Superior temporal gyrus (tissue), 1 donor: Measurements from ENCODE around the gene LDAH.

Experiments
- DNase-seq: peaks from one replicate; pipeline ENCODE4 v3.0.0-alpha.2; 2016; ENCODE audit errors: extremely low spot score

LDAH gene

DNA sequence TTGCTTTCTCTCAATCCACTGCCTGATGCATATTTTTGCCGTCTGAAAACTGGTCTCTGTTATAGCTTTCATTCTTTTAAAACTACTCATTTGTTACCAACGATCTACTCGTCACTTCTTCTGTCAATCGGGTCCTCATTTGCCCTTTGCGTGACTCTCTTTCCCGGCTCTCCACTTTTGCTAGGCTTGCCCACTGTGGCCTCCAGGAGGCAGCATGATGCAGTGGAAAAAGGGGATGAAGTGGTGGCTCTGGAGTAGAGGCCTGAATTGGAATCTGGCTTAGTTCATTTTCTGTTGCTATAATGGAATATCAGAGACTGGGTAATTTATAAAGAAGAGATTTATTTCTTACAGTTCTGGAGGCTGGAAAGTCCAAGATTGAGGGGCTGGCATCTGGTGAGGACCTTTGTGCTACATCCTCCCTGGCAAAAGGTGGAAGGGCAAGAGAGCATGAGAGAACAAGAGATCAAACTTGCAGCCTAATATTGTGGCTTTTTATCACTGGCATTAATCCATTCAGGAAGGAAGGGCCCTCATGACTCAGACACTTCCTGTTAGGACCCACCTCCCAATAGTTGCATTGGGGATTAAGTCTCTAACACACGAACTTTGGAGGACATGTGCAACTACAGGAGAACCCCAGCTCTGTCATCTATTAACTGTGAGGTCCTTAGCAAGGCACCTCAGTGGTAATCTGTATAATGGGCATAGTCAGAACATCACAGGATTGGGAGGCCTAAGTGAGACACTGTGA lies 140.6 kb downstream of the LDAH start:
- DNase-seq: no peak

DNA sequence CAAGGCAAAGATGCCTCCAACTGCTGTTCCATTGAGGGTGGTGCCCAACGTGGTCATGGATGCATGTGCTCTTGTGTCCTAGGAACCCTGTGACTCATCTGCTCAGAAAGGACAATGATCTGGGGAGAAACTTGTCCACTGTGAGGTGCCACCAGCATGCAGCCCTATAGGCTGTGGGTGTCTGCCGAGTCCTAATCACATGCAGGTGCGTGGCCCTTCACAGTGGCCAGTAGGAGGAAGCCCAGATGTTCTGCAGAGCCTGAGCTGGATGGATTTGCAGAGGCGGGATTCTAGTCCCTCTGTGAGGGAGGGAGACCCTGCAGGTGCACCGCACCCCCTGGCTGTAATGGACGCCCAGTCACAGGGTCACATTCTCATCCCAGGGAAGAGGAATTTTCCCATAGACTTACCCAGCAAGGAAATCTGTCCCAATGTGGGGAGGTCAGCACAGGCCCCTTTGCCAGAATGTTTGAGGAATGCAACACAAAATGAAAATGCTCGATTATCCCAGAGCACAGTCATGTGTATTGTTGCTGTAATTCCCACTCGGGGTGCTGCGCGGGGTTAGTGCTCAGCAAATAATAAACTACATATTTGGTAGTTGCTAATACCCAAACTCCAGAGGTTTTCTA lies 142.0 kb downstream of the LDAH start:
- no peak for DNase-seq

DNA sequence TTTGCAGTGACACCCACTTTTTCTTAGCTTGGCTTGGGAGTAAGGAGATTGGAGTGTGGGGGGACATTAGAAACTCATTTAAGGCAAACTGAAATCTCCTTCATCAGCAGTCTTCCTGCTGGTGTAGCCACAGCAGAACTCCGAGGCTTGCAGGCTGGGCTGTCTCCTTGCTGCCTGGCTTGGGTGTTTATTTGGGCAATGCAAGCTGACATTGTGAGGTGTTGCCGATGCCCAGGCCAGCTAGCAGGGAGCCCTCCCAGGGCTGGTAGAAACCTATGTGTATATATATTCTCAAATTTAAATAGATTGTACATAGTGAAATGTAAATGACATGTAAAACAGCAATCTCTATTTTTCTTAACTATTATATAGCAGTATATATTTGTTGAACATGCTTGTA lies 144.1 kb downstream of the LDAH start:
- DNase-seq: no peak

DNA sequence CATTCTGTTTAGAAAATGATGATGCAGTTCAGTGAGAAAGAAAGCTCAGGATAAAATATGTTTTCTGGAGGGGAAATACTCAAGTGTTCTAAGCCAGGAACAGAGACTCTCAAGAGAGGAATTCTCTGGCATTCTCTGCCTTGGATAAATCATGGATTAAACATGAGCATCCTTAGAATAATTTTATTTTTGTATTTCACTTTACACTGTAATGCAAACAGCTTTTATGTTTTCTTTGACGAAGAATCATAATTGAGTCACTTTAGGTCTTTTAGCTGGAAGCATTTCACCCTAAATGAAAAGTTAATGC lies 144.9 kb downstream of the LDAH start:
- DNase-seq: no peak

DNA sequence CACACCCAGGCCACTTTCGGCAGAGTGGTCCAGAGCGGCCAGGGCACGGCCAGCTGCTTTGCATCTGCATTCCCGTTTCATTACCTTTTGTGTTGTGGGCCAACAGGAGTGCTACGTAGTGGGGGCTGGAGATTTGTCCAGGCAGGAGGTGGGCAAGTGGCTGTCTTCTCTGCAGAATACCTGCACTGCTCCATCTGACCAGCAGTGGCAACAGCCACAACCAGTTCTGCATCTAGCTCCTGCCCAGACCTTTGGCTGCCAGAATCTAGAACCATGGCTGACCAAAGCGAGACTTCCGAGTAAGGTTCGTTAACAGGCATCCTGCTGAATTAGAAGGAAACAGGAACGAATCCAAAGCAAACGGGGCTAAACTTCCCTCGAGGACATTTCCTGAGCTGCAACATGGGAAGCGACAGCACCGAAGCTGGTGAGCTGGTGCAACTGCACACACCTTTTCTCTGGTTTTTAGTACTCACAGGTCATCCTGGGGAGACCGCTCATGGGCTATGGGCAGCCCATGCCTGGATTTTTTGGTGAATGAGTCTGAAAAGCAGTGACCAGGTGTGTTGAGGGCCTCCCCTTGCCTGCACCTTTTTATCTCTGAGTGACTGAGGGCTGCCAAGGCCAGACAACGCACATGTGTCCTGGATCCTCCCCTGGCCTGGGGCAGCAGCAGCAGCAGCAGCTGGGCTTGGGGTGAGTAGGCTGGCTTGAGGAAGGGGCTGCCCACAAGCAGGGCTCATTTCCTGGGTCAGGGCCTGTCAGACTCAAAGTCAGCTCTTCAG lies 145.4 kb downstream of the LDAH start:
- DNase-seq: no peak

DNA sequence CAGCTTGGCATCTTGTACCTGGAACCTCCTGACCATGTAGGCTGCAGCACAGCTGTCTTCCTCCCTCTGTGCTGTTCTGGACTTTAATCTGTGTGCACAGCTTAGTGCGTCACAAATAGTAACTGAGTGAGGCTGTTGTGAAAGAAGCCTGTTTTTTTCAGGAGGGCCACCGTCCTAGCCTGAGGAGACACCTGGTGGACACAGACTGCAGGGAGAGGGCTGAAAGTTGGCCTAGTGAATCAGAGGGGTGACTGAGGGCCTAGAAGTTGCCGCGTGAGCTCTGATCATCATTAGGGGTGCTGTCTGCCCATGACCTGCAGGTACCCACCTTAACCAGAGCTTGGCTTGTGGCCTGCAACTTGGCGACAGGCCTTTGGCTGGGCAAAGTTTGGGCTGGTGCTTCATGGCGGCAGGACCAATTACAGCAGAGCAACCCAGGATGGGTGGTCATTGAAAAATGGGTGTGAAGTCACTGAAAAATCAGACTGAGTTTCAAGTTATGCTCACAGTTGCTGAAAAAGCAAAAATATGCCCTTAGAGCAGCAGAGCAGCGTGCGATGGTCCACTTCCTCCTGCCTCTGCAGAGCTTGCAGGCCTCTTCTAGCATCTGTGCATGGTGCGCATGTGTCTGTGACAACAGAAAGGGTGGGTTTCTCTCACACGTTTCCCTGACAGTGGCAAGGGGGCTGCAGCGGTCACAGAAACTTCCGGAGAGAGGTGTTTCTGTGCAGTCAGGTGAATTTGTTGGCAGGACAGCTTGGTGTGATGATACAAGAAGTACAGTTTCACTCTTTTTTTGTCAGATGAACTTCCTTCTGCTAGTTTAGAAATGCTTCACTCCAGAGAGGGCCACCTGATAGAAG lies 146.3 kb downstream of the LDAH start:
- DNase-seq: no peak

DNA sequence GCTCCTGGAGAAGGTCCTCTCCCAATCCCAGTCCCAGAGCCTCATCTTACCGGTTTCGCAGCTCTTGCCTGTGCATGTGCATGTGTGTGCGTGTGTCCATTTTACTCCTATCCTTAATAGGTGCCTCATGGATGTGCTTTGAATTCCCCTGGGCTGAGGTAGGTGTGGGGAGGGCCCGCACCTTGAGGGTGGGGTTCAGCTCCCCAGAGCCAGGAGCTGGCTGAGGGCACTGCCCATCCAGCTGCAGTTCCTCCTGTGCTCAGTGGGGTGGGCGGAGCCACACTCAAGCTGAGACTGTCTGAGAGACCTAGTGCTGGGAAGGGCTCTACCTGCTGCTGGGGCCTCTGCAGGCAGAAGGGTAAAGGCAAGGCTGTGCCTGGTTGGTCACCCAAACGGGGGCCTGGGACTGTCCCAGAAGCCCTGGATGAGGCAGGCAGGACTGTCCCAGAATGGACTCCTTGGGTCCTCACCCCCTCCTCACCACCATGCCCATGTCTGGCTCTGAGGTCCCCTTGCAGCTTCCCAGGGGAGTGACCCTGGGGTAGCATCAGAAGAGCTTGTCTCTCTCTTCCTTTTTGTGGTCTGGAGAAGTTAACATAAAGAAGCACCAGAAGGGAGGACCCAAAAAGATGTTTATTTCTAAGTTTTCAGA lies 147.1 kb downstream of the LDAH start:
- no peak for DNase-seq

DNA sequence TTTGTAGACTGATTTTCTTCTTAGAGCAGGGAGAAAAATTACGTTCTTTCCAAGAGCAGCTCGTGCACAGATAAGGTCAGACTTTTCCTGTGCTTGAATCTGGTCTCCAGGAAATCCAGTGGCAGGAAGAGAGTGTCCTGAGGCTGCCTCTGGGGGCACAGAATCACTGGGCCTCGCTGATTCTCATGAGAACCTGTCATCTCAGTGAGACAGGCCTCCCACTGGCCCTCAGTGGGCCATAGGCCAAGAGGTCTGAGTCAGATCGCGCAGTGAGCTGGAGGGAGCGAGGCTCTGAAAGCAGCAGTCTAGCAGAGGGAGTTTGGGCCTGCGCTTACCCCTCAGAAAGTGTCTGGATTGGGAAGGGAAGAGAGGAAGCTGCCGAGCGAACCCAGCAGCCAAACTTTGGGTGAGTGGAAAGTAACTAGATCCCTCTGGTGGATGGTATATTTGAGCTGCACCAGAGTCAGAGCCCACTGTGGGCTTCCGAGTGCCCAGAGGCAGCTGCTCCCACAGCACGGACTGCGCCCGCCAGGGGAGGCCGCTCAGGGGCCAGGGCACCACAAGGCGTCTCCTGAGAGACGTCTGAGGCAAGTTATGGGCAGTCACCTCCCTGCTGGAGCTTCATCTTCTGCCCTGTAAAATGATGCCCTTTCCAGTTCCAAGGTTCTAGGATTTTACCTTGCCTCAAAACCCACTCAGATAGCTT lies 147.8 kb downstream of the LDAH start:
- DNase-seq: no peak

DNA sequence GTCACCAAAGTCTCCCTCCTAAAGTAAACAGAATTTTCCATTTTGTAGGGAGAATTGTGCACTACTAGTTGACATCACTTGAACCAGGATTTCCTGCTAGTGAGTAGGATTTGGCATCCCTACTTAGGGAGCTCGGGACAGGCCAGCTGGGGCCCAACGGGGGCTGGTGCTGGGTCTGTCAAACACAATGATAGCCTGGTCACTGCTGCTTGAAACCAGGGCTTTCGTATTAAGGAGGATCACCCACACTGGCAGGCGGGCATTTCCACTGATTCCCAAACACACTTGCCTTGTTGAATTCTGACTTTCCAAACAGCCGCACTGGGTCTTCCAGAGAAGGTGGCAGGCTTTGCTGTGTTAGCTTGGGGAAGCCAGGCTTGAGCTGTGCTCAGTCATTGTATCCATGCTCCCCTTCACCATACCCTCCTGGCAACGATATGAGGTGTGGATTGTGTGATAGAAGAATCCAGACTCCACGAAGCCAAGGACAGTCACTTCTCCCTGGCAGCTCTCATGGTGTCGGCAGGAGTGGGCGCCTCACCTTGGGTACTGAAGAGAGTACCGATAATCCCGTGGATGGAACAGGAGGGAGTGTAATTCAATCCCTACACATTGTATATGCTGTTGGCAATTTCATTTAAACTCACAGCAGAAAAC lies 148.5 kb downstream of the LDAH start:
- DNase-seq: no peak

DNA sequence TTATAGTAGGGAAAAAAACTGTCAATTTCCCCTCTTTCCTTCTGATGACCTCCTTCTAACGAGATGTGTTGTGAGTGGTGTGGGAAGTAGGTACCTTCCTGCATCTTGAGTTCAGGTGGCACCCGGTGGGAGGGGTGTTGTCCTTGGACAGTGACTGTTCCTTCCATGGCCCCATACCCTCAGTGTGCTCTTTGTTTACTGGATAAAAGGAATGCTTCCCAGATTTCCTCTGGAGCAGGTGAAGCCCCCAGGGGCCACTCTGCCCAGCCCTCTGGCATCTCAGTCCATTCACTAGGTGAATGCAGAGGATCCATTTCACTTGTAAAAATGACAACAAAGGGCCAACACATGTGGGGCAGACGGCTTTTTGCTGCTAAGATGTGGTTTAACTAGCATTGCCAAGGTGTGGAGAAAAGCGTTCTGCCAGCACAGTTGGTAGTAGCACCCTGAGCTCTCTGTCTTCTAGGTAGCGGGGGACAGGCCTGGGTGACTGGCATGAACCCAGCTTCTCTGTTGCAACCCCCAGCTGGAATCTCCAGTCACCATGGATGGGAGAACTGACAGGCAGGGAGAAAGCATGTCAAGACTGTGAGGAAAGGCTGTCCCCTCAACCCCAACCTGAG lies 149.1 kb downstream of the LDAH start:
- DNase-seq: no peak

DNA sequence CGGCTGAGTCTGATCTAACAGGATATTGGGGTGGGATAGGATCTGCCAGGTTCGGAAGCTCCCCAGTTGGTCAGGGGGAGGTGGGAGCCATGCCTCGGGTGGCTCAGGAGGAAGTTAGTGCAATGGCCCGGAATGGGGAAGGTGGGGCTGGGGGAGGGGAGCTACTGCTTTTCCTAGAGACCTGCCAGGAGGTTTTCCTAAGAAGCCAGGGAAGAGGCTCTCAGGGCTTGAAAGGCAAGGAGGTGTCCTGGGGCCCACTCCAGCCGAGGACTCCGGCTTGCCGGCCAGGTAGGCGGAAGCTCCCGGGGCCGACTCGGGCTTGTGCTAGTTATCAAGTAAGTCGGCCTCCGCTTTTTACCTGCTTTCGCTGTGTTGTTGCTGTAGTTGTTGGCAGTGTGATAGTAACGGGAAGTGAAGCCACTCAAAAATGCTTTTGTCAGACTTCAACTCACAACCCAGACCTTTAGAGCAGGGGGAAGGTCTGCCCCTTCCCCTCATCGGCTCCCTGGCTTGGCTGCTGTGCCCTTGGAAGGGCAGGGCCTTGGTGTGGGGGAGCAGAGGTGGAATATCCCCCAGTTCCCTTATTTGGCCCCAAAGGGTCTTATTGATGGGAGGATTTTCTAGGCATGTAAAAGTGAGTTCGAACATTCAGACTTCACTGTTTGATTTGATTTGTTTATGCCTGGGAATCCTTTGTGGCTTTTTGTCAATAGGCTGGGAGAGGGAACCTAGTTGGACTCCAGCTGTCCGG lies 150.5 kb downstream of the LDAH start:
- DNase-seq: no peak

DNA sequence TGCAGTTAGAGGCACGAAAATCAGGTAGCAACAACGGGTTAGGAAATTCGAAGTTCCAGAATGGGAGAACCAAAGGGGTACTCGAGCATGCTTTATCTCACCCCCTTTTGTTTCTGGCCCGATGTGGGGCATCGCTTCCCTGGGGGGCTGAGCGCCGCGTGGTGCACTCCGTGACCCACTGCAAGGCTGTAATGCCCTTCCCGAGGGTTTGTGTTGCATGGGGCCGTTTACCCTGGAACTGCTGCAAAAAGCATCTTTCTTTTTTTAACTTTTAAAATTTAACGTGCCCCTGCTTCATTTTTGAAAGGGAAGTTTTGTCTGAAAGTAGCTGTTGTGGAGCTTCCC lies 151.2 kb downstream of the LDAH start:
- DNase-seq: no peak

DNA sequence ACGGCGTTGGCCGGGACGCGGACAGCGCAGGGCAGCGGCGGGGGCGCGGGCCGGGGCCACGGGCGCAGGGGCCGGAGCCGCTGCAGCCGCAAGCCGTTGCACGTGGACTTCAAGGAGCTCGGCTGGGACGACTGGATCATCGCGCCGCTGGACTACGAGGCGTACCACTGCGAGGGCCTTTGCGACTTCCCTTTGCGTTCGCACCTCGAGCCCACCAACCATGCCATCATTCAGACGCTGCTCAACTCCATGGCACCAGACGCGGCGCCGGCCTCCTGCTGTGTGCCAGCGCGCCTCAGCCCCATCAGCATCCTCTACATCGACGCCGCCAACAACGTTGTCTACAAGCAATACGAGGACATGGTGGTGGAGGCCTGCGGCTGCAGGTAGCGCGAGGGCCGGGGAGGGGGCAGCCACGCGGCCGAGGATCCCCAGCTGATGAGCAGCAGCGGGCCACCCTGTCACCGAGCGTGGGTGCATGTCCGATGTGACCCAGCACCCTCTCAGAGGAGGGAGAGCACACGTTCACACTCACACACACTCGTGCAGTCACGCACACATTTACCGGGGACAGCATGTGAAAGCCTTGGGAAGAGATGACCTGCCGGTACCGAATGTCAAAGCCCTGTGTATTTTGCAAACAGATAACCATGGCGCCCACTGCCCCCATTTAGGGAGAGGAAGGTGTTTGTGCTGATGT lies 151.7 kb downstream of the LDAH start:
- DNase-seq: no peak

DNA sequence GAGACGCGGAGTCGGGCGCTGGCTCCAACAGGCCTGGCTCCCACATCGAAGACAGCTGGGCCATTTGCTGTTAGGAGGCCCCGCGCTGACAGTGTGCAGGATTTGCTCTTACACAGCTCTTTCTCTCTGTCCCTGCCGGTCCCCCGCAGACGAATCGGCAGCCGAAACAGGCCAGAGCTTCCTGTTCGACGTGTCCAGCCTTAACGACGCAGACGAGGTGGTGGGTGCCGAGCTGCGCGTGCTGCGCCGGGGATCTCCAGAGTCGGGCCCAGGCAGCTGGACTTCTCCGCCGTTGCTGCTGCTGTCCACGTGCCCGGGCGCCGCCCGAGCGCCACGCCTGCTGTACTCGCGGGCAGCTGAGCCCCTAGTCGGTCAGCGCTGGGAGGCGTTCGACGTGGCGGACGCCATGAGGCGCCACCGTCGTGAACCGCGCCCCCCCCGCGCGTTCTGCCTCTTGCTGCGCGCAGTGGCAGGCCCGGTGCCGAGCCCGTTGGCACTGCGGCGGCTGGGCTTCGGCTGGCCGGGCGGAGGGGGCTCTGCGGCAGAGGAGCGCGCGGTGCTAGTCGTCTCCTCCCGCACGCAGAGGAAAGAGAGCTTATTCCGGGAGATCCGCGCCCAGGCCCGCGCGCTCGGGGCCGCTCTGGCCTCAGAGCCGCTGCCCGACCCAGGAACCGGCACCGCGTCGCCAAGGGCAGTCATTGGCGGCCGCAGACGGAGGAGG lies 152.4 kb downstream of the LDAH start:
- DNase-seq: no peak

DNA sequence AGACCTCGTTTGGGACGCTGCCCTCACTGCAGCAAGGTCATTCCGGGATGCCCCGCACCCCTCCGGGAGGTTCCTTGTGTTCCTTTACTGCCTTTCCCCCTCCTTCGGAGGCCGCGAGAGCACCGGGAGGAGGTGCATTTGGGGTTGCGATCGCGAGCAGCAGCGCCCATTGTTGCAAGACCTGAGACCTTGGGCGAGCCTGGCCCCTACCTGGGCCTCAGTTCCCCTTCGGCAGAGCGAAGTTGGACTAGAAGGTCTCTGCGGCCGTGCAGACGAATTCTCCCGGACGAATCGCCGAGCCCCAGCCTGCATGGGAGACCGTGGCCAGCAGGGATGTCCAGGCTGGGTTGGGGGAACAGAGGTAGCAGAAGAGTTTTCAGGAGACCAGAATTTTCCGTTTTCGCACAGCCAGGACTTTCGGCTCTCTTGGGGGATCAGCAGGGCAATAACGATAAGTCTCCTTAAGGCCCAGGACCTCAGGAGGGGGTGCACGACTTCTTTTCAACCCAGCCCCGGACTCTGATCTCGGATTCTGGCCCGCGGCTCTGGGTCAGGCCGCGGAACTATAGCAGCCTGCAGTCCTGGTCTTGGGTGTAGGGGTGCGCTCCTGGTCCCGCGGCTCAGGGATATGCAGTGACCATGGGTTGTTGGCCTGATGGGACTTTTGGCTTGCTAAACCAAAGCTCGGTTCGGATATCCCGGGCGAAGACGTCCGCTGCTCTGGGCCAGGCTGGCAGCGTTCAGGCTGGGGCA lies 153.2 kb downstream of the LDAH start:
- DNase-seq: no peak

DNA sequence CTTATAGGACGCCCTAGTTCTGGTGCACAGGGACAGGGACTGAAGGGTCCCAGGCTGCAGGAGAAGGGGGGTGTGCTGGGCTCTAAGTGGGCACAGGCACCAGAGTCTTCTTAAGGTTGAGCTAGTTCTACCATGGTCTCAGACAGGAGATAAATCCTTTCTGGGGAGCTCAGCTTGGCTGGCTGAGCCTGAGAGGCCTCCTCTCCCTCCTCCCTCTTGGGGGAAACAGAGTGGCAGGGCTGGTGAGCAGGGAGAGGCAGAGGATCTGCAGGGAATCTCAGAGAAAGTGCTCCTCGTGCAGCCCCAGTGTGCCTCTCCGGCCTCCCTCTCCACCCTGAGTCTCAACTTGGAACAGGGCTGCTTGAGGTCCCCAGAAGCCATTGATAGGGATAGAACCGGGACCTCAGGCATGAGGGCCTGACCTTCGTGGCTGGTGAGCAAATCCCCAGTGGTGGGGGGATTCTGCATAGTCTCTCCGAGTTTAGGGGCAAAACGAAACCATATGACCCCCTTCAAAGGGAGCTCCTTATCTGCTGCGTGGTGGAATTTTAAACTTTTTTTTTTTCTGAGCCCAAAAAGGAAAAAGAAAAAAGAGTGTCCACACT lies 153.9 kb downstream of the LDAH start:
- no peak for DNase-seq

DNA sequence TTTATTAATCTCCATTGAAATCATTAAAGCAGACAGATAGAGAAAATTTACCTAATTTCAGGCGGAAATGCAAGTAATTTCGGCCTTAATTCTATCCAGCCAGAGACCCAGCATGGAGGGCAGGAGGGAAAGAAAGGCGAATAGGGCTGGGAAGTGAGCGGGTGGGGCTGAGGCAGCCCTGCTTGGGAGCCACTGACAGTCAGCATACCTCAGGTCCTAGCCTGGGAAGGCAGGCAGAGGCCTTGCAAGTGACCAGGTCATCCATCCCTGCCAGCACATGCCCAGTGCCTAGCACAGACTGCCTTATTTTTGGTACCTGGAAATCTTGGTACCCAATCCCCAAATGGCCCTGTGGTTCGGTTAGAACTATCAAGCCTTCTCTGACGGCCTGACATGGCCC lies 154.4 kb downstream of the LDAH start:
- DNase-seq: no peak
